SW 1271 (cell line): Measurements from ENCODE around the gene KCTD5.

Source experiments
- DNase-seq, 2 experiments: peaks; one replicate each; lab custom pipeline; 2025; lab: John Stamatoyannopoulos, UW

Gene KCTD5

DNA sequence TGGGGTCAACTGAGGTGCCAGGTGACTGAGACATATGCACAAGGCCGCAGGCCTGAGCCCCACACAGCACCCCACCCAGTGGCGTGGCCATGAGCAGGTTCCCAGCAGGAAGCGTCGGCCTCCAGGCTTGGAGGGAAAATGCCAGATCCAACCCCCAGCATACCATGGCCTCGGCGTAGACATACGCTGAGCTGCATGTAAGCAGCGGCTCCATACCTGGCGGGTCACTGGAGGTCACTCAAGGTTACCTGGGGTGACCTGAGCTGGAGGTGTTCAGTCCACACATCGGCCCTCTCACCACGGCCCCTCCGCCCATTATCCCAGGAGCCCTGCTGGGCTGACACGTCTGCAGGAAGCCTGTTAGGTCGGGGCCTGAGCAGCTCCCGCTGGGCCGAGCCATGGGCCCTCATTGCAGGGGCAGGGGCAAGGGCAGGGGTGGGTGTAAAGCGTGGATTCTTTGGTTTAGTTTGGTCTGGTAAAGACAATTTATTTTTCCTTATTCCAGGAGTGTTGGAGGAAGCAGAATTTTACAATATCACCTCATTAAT lies 15.2 kb downstream of the KCTD5 start:
- no peak for DNase-seq

- no peak for DNase-seq
Observed at GRCh38 chr16:2698103-2698870, 16.0 kb downstream of the KCTD5 start.

DNA sequence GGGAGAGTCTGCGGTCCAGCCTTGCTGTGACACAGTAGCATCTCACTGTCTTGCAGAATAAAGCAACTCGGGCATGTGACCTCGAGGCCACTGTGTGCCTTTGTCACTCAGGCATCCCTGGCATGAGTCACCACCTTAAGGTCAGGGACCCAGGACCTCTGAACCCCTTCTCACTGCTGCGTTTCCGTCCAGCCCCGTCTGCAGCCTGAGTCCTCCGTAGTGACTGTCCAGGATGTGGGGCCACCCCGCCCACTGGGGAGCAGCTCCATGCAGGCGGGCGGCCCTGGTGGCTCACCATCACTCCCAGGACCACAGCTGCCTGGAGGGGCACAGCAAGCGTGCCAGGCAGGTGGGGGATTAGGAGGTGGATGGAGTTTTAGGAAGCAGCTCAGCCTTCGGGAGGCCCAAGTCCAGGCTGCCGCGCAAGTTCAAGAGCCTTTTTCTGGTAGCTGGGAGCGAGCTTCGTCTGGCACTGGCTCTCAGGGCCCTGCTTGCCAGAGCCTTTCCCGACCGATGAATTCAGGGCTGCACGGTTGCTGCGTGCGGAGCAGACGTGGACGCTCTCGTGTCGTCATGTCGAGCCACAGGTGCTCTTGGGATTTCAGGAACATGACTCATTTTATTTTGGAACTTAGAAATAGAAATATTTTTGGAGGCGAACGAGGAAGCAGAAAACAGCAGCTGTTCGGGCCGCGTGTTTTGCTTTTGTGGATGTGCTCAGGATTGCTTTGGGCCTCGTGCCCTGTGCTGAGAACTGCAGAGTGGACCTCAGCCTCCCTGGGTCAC lies 16.8 kb downstream of the KCTD5 start:
- no peak for DNase-seq

- DNase-seq = no peak
Observed at GRCh38 chr16:2699791-2700600, 17.7 kb downstream of the KCTD5 start.

- DNase-seq = no peak
Observed at GRCh38 chr16:2700786-2701185, 18.5 kb downstream of the KCTD5 start.

DNA sequence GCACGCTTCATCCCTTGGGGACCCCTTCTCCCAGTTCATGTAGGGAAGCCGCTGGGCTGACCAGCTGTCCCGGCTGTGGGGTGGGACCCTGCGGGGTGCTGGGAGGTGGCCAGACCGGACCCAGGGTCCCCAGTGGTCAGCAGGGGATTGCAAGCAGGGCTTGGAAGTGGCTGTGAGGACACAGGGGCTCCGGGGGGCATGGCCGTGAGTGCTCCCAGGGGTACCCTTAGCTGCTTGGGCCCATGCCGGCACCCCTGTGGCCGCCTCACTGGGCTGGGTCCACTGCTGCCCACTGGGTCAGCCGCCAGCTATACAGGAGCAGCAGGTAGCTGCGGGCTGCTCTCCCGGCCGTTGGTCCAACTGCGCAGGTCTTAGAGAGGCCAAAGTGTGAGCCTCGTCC lies 18.9 kb downstream of the KCTD5 start:
- no peak for DNase-seq

GRCh38 chr16:2701713-2702437 lies 19.6 kb downstream of the KCTD5 start:
- DNase-seq = no peak

DNA sequence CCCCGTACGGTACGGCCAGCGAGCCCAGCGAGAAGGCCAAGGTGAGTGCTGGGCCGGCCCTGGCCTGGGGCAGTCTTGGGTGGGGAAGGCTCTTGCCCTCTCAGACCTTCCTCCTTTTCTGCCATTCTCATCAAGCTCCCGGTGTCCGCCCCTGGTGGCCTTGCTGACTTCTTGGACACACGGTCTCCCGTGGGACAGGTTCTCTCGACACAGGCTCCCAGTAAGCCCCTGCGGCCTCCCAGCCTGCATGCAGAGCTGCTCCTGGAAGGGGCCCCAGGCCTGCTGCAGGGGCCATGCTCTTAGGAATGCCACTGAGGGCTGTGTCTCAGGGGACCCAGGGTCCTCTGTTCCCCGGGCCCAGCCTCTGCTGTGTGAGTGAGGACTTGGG lies 20.1 kb downstream of the KCTD5 start:
- DNase-seq = no peak

DNA sequence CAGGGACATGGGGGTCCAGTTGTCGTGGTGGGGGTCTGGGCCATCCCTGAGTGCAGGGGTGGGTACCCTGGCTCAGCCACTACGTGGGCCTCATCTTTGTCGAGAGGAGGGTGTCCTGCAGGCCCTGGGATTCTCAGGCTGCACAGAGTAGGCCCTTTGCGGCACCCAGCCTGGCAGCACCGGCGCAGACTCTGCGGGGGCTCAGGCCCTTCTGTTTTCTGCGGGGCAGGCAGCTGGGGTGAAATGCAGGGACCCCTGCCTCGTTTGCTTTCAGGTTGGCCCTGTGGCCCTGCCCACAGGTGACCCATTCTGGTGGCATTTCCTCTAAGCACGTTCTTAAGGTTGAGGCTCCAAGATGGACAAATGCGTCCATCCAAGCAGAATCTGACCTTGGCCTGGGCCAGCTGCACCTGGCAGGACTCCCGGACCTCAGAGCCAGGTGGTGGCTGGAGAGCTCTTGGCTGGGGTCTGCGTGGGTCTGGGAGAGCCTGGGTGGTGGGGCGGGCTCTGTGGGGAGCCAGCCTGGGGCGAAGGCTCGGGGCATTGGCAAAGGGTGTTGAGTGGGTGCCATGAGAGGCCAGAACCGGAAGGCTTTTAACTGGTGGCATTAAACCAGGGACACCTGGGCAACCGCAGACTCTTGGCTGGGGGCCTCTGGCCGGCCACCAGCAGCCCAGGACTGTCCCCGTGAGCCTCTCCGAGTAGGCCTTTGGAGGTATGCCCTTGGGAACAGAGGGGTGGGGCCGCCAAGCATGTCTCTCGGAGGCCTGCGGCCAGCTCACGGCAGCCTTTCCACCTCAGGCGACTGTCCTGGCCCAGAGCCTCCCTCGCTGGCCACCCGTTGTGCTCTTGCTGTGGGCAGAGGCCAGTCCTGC lies 20.8 kb downstream of the KCTD5 start:
- no peak for DNase-seq

- no peak for DNase-seq
Observed at GRCh38 chr16:2704166-2704982, 22.1 kb downstream of the KCTD5 start.

DNA sequence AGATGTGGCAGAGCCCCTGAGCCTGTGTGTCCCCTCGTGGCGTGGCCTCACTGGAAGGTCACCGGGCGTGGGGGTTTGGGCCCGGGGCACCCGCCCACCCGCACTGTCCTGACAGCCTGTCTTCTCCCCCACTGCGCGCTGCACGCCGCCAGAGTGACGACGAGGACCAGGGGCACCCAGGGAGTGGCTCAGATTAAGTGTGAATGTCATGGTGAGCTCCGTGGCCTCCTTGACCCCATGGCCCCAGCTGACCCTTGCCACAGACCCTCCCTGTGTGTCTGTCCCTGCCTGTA lies 22.6 kb downstream of the KCTD5 start:
- DNase-seq = no peak

DNA sequence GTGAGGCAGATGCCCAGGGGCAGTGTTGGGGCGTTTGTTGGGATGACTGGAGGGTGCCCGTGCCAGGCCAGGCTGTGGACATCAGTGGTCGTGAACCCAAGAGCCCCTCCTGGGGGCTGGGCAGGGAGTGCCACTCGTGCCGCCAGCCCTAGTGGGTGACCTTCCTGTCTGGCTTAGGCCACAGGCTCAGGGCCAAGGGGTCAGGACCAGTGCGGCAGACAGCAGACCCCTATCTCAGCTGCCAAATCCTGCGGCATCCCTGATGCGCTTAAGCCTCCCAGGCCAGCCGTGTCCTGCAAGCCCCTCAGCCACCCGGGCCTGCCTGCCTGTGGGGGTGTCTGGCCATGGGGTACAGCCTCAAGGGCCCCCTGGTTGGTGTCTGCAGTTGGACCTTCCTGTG lies 23.0 kb downstream of the KCTD5 start:
- no peak for DNase-seq

GRCh38 chr16:2706085-2706484 lies 23.8 kb downstream of the KCTD5 start:
- no peak for DNase-seq

GRCh38 chr16:2706611-2707311 lies 24.4 kb downstream of the KCTD5 start:
- no peak for DNase-seq

DNA sequence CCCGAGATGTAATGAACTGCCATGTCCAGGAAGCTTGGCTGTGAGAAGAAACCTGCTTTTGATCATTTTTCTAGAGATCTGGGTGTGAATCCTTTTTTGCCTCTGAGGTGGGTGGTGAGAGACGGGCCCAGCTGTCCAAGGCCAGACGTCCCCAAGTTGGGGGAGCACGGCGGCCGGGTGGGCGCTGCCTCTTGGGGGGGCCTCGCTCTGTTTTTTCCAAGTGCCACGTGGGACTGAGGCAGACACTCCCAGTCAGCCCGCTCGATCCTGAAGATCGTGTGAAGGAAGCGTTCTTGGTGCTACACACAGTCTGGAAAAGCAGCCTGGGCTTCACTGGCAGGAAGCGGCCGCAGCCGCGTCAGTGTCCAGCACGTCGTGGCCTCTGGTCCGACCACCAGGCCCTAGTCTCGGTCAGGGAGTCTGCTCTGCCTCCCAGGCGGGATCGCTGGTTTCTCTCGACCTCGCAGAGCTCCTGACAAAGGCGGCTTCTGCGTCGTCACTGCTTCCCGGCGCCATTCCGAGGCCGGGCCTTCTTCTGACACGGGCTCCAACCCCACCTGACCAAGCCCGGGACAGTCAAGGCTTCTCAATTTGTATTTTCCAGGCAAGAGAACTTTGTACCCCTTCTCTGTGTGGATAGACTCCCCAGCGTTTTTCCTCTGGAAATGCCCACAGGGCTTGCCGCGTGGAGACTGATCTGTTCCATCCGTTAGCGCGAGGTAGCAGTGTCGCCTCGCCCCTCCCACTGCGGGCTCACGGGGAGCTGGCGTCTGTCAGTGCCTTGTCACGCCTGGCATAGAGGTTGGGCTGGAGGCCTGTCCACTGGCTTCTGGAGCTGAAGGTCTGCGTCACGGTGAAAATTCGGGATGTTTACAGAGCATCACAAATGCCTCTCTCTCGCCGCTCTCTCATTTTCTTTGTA lies 25.3 kb downstream of the KCTD5 start:
- DNase-seq = no peak

DNA sequence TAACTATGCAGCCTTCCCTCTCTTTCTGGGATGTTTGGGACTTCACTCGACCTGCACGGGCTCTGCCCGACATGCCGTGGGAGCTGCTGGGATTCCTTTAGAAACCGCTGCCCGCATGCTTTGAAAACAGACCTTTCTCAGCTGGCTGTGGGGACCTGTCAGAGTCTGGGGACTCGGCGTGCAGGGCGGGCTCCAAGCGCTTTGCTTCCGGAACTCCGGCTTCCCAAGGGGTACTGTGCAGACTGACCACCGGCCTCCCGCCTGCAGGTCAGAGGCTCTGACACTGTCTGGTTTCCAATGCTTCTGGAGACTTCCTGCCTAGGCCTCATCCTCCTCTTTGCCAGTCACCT lies 25.9 kb downstream of the KCTD5 start:
- DNase-seq = no peak

DNA sequence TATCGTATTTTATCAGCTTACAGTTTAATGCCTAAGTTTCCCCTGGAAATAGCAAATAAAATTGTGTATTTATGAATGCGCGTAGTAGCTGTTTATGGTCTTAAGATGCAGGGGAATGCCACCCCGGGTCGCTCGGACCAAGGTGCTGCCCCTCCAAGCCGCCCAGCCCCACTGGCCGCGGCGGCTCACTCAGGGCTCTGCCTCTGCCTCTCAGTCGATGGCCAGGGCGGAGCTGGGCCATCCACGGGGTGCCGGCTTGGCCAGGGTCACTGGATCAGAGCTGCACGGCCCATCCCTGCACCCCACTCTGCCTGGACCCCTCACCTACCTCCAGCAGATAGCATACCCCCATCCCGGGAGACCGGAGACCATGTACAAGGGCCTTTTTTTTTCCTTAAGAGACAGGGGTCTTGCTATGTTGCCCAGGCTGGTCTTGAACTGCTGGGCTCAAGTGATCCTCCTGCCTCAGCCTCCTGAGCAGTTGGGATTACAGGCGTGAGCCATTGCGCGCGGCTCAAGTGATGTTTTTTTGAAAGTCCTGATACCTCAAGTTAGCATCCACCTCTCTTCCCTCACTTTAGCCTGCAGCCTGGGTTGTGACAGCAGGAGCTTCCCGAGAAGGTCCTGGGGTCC lies 26.7 kb downstream of the KCTD5 start:
- DNase-seq = no peak

DNA sequence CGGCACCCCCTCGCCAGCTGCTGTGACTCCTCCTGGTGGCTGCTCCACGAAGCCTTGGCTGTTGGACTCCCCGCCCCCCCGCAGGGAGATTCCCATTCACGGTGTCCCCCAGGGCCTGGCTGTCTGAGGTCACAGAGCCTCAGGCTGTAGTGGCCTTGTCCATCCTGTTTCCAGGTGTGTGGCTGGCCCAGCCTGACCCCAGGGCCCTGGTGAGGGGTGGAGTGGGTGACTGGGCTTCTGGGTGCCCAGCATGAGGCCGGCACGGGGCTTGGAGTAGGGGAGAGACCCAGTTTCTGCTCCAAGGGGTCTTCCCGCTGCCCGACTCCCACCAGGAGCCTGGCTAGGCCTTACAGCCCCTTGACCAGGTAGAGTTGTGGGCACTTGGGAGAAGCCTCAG lies 27.3 kb downstream of the KCTD5 start:
- no peak for DNase-seq
